NB4 (cell line): Measurements from ENCODE around the gene ZSWIM5.

Experiments used
- DNase-seq: peaks from one replicate; pipeline ENCODE4 v3.0.0; 2010; ENCODE audit warnings: low read depth
- H3K4me3 ChIP-seq: one replicate; pipeline ENCODE4 v1.5.1; 2011; ENCODE audit warnings: mild to moderate bottlenecking, low read depth, low read length, moderate library complexity
- MAX ChIP-seq: IDR thresholded peaks from 2 replicates; pipeline ENCODE4 v1.6.1; 2011; ENCODE audit warnings: low read depth, low read length
- MYC ChIP-seq: IDR thresholded peaks from 2 replicates; pipeline ENCODE4 v1.6.1; 2011; ENCODE audit warnings: low read depth, low read length
- POLR2A ChIP-seq: IDR thresholded peaks from 2 replicates; pipeline ENCODE4 v1.6.1; 2011; ENCODE audit warnings: mild to moderate bottlenecking; ENCODE audit not compliant: insufficient read length; ENCODE audit errors: extremely low read depth
- TF ChIP-seq, protein P1 (sequence below): IDR thresholded peaks from one replicate; pipeline ENCODE4 v1.5.1; 2012; ENCODE audit warnings: low read depth, low read length

The ZSWIM5 gene

GRCh38 chr1:45001011-45001481 lies 205.4 kb downstream of the ZSWIM5 start:
- H3K4me3 ChIP-seq = no peak overlapping the region
- no peak for DNase-seq
- TF ChIP-seq MYC (no peak), MAX (no peak), POLR2A (no peak)
- TF ChIP-seq, protein P1, sequence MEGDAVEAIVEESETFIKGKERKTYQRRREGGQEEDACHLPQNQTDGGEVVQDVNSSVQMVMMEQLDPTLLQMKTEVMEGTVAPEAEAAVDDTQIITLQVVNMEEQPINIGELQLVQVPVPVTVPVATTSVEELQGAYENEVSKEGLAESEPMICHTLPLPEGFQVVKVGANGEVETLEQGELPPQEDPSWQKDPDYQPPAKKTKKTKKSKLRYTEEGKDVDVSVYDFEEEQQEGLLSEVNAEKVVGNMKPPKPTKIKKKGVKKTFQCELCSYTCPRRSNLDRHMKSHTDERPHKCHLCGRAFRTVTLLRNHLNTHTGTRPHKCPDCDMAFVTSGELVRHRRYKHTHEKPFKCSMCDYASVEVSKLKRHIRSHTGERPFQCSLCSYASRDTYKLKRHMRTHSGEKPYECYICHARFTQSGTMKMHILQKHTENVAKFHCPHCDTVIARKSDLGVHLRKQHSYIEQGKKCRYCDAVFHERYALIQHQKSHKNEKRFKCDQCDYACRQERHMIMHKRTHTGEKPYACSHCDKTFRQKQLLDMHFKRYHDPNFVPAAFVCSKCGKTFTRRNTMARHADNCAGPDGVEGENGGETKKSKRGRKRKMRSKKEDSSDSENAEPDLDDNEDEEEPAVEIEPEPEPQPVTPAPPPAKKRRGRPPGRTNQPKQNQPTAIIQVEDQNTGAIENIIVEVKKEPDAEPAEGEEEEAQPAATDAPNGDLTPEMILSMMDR = no peak

- TF ChIP-seq MAX = no peak
- TF ChIP-seq, protein P1 = no peak
- no peak for DNase-seq
- H3K4me3 ChIP-seq = no peak overlapping the region
Observed at GRCh38 chr1:44999232-44999631, 207.2 kb downstream of the ZSWIM5 start.

GRCh38 chr1:44995467-44996238 lies 210.8 kb downstream of the ZSWIM5 start:
- DNase-seq = no peak
- H3K4me3 ChIP-seq = no peak overlapping the region

DNA sequence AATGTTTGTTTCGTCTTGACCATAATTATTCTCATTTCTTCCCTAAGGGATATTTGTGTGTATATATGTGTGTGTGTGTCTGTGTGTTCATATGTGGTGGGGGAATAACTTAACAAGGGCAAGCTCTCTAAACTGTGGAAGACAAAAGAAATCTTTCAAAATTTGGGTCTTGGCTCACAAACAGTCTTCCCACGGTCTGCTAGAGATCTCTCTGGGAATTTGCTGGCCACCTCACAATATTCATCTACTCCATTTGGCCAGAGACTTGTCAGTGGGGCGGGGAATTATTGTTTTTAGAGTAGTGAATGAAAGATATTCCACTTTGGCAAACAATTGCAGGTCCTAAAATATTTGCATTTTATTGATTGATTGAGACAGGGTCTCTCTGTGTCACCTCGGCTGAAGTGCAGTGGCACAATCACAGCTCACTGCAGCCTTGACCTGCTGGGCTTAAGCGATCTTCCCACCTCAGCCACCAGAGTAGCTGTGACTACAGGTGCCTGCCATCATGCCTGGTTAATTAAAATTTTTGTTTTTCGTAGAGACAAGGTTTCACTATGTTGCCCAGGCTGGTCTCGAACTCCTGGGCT lies 212.0 kb downstream of the ZSWIM5 start:
- no peak overlapping the region for H3K4me3 ChIP-seq
- no peak for DNase-seq
- TF ChIP-seq POLR2A = no peak
- no peak for TF ChIP-seq MYC
- TF ChIP-seq, protein P1 = no peak
- no peak for TF ChIP-seq MAX

More at GRCh38 chr1:44995467-44996238, 210.8 kb downstream of the ZSWIM5 start:
- TF ChIP-seq MYC = no peak
- TF ChIP-seq, protein P1 = no peak
- no peak for TF ChIP-seq POLR2A
- TF ChIP-seq MAX = no peak

DNA sequence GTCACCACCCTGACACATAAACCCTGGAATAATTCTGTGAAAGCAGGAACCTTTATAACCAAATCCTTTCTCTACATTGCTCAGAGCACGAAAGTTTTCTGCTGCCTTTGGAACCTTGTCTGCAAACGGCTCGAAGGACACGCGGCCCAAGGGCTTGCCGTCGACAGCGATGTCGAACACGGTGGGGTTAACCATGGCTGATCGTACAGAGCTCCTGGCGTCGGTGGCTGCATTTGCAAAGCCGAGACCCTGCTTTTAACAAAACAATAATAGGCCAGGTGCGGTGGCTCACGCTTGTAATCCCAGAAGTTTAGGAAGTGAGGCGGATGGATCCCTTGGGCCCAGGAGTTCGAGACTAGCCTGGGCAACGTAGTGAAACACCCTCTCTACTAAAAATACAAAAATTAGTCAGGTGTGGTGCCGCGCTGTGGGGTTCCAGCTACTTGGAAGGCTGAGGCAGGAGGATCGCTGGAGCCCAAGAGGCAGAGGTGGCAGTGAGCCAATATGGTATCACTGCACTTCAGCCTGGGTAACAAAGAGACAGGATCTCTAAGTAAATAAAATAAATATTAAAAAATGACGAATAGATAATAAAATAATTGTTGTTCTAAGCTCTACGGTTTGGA lies 217.8 kb downstream of the ZSWIM5 start:
- no peak overlapping the region for H3K4me3 ChIP-seq
- TF ChIP-seq MYC (no peak), POLR2A (no peak), MAX (no peak)
- TF ChIP-seq, protein P1 = no peak
- DNase-seq = no peak
